ENCODE results near the gene PARD3B.

The PARD3B gene

GRCh38 chr2:205644018-205644417, 1098.7 kb downstream of the PARD3B start:
- no peak for DNase-seq

- no peak for DNase-seq
Observed at GRCh38 chr2:205646680-205647079, 1101.4 kb downstream of the PARD3B start.

GRCh38 chr2:205650450-205650849, 1105.2 kb downstream of the PARD3B start:
- DNase-seq = no peak

DNA sequence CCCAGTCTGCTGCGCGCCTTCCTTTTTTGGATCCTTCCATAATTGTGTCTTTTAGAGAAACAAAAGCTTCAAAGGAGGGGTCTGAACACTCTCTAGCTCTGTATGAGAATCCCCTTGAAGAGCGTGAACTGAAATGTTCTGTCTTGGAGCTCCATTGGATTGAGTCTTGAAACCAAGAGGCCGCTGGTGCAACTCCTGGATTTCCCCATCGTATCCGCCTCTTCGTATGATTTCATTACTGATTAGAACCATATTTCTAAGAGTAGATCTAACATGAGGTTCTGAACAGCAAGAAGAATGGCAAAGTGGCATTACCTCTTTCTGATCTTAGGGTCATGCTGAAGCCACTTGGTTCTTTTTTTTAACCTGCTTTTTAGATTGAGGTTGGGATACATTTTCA, 1105.7 kb downstream of the PARD3B start:
- no peak for DNase-seq

GRCh38 chr2:205651719-205652118, 1106.4 kb downstream of the PARD3B start:
- no peak for DNase-seq

DNA sequence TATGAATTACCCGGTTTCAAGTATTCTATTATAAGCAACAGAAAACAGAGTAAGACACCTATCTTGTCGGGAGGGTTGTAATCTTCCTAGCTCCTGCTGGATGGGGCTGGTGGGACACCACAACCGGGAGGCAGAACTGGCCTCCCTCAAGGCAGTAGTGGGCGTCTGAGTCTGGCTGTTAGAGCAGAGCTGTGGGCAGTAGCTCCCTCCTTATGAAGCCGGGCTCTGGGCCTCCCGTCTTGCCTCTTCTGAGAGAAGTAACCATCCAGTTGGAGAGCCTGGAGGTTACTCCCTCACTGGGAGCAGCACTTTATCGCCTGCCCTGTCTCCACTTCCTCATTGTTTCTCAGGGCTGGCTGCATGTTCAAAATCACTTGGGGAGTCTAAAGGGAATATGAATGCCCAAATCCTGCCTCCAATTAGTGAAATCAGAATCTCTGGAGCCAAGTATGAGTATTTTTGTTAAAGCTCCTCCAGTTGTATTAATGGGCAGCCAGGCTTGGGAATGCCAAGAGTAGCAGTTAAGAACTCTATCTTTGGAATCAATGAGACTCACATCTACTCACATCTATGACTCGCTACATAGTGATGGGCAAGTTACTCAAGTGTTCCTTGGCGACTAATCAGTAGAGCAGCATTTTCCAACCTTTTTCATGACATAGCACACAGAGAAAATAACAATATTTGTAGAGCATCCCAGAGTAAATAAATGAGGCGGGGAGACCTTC, 1109.8 kb downstream of the PARD3B start:
- no peak for DNase-seq

DNA sequence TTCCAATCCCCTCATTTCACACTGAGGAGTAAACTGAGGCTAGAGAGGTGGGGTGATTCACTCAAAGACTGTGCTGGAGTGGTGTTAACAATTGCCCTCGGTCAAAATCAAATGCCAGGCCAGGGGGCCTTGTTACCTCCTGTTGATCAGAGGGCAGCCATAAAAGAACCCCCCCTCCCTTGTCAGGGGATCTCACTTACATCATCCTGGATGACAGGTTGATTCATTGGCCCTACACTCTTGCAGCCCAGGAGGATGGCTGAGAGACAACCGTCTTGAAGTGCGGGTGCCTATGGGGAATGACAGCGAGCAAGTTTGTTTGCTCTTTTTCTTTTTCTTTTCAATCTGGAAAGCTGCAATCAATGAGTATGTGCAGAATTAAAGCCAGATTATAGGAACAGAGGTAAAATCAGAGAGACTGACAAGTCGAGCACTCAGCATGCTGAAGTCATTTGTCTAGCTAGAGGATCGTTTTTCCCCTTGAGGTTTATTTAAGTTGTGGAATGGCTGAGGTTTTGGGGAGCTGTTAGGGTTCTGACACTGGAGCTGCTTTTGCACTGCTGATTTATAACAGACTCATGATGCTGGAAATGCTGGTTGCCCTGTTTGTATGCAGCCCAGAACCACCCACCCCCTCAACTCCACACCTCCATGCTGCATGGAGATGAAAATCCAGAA, 1110.6 kb downstream of the PARD3B start:
- DNase-seq = no peak

DNA sequence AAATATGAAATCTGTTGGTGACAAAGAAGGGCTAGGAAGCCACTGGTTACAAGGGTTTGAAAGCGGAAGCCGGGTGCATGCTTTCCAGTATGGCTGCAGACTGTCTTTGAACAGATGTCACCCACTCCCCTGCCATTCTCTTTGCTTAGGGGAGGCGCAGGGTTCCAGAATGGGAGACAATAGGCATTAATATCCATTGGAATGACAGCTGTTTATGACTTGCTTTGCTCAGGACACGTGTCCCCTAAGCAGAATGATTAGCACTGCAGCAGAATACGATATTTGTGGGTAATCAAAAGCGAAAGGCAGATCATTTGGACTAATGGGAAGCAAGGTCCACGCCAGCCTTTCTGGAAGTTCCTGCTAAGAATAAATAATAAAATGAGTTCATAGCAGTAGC, 1111.2 kb downstream of the PARD3B start:
- no peak for DNase-seq

DNA sequence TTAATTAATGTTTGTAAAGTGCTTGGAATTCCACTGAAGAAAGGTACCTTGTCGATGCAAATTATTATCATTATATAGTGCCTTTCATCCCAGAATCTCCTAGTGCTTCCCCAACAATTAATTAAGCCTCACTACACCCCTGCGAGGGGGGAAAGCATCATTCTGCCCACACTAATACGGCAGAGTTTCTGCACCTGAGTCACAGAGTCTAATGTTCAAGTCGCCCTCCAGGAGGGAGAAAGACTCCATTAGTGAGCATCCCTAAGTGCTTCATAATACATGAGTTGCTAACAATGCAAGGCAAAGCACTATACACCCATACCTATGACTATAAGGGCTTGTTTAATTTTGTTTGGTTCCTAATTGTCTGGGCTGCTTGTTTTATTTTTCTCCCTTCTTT, 1111.7 kb downstream of the PARD3B start:
- no peak for DNase-seq

DNA sequence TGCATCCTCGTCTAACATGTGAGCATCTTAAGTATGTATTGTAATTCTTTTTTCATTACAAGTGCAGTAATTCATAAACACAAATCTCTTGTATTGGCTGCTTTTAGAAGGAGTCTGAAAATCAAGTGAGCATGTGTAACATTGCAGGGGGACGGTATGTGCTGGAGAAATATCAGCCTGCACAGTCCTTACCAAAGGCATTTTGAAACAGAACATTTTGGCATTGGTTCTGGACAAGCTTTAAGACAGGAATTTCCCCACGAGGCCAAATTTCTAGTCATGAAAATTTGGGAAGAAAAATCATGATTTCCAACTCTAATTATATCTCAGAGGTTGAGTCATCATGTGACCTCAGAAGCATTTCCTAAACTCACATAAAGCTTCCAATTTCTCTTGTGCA, 1112.3 kb downstream of the PARD3B start:
- no peak for DNase-seq

- no peak for DNase-seq
Observed at GRCh38 chr2:205658068-205658467, 1112.8 kb downstream of the PARD3B start.

DNA sequence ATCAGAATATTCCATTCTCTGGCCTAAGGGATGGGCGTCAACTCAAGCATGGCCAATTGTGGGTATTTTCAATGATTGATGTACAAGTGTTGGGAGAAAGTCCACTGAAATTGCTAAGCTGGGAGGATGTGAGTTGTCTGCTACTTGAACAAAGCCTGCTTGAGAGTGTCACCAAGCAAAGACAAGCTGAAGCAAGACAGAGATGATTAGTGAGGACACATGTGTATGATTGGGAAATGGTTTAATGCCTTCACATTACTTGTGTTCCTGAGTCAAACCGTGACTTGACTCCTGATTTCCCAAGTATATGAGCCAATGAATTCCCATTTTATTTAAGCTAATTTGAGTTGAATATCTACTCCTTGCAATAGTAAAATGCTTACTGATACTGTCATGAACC, 1113.3 kb downstream of the PARD3B start:
- no peak for DNase-seq

GRCh38 chr2:205659922-205660321, 1114.6 kb downstream of the PARD3B start:
- no peak for DNase-seq

DNA sequence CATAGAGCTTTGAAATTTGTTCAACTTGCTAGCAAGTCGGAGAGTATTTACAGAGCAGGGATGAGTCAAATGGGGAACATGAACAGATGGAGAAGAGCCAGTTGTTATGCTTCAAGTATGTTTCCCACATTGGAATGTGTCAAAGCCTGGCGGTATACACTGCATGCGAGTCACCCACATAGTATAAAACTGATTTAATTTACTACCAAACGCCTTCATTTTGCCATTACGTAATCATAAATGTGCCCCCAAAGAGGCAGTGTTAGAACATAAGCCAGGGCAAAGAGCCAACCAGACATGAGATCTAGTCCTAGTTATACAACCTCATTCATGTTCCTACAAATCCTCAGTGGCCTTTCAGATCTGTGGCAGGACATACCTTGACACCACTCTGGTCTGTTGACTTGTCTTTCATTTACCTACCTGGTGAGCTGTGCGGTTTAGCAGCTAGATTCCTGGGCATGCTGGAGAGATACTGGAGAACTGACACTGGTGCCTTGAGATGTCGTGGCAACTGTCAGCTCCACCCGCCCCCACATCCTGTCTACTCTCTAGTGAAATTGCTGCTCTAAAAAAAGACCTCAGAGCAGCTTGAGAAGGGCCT, 1115.3 kb downstream of the PARD3B start:
- no peak for DNase-seq

GRCh38 chr2:205661281-205661680, 1116.0 kb downstream of the PARD3B start:
- no peak for DNase-seq

GRCh38 chr2:205662206-205662965, 1117.1 kb downstream of the PARD3B start:
- DNase-seq = no peak

- no peak for DNase-seq
Observed at GRCh38 chr2:205665791-205666190, 1120.5 kb downstream of the PARD3B start.
